ENCODE measurements around the gene GPC6. TPM values are rescaled to one million over a fixed set of nuclear protein-coding genes. Genes with fewer than 3 reads are reported as not detected.

The GPC6 gene
- total RNA-seq, 1 donor from 2014 or later: 63.0 TPM

GRCh38 chr13:94325650-94326049 is 1099.0 kb downstream of the GPC6 start:
- no peaks in the 10 kb centered on the region for H3K27me3 ChIP-seq (ENCODE audit: insufficient read depth, low read length)
- peaks cover 3% of the 10 kb centered on the region for H3K36me3 Mint-ChIP-seq (ENCODE audit: low read depth, unreplicated experiment)
- FAIRE-seq (no peak), DNase-seq (ENCODE audit: low read depth) (peak; percentile 61)
- H3K36me3 ChIP-seq (ENCODE audit: insufficient read depth, low read length): no peaks in the 10 kb centered on the region
- H3K4me3 Mint-ChIP-seq (ENCODE audit: unreplicated experiment): no peak overlapping the region
- no peaks in the 10 kb centered on the region for H4K20me1 ChIP-seq (ENCODE audit: insufficient read depth, low read length)
- H3K27me3 Mint-ChIP-seq (ENCODE audit: low read depth, unreplicated experiment): no peaks in the 10 kb centered on the region
- H2AFZ ChIP-seq (ENCODE audit: low read depth, low read length): no peak overlapping the region
- H3K4me1 ChIP-seq (ENCODE audit: insufficient read depth, low read length): peaks cover 27% of the 10 kb centered on the region
- H3K27ac Mint-ChIP-seq (ENCODE audit: unreplicated experiment): peak overlapping the region; percentile 90
- no peaks in the 10 kb centered on the region for H3K79me2 ChIP-seq (ENCODE audit: insufficient read depth, low read length)
- peaks cover 56% of the 10 kb centered on the region for H3K4me1 Mint-ChIP-seq (ENCODE audit: low read depth, unreplicated experiment)
- no peak overlapping the region for H3K27ac ChIP-seq (ENCODE audit: low read depth, low read length)
- H3K9me3 ChIP-seq (ENCODE audit: insufficient read depth, low read depth, low read length): no peaks in the 10 kb centered on the region
- peak overlapping the region; percentile 13 for H3K4me2 ChIP-seq (ENCODE audit: low read length)
- no peak overlapping the region for H3K9ac ChIP-seq (ENCODE audit: low read length)
- no peak overlapping the region for H3K4me3 ChIP-seq (ENCODE audit: insufficient read depth, low read depth, low read length)
- peaks cover 3% of the 10 kb centered on the region for H3K9me3 Mint-ChIP-seq (ENCODE audit: unreplicated experiment)
- no peak for TF ChIP-seq EZH2 (IDR thresholded peaks at IDR 0.05; ENCODE audit: insufficient read depth, low read length)
- no peak for TF ChIP-seq CTCF (IDR thresholded peaks at IDR 0.05; ENCODE audit: insufficient read depth, low read depth, low read length)

- Mint-ChIP-seq H3K4me3 (ENCODE audit: unreplicated experiment) (peak overlapping the region; percentile 4), H3K36me3 (ENCODE audit: low read depth, unreplicated experiment) (peaks cover 1% of the 10 kb centered on the region), H3K4me1 (ENCODE audit: low read depth, unreplicated experiment) (peaks cover 57% of the 10 kb centered on the region), H3K27ac (ENCODE audit: unreplicated experiment) (peak overlapping the region; percentile 83), H3K9me3 (ENCODE audit: unreplicated experiment) (no peaks in the 10 kb centered on the region), H3K27me3 (ENCODE audit: low read depth, unreplicated experiment) (no peaks in the 10 kb centered on the region)
- H3K4me1 ChIP-seq (ENCODE audit: insufficient read depth, low read length): peaks cover 27% of the 10 kb centered on the region
- DNase-seq (ENCODE audit: low read depth) (peak; percentile 48), FAIRE-seq (no peak)
- H3K9me3 ChIP-seq (ENCODE audit: insufficient read depth, low read depth, low read length): no peaks in the 10 kb centered on the region
- H3K4me2 ChIP-seq (ENCODE audit: low read length): peak overlapping the region; percentile 61
- H2AFZ ChIP-seq (ENCODE audit: low read depth, low read length): peak overlapping the region; percentile 50
- H3K4me3 ChIP-seq (ENCODE audit: insufficient read depth, low read depth, low read length): no peak overlapping the region
- no peak overlapping the region for H3K27ac ChIP-seq (ENCODE audit: low read depth, low read length)
- H3K27me3 ChIP-seq (ENCODE audit: insufficient read depth, low read length): no peaks in the 10 kb centered on the region
- no peaks in the 10 kb centered on the region for H4K20me1 ChIP-seq (ENCODE audit: insufficient read depth, low read length)
- peak overlapping the region; percentile 40 for H3K9ac ChIP-seq (ENCODE audit: low read length)
- TF ChIP-seq EZH2 (IDR thresholded peaks at IDR 0.05; ENCODE audit: insufficient read depth, low read length) (no peak), CTCF (IDR thresholded peaks at IDR 0.05; ENCODE audit: insufficient read depth, low read depth, low read length) (no peak)
- no peaks in the 10 kb centered on the region for H3K36me3 ChIP-seq (ENCODE audit: insufficient read depth, low read length)
- H3K79me2 ChIP-seq (ENCODE audit: insufficient read depth, low read length): no peaks in the 10 kb centered on the region
Observed at GRCh38 chr13:94327318-94327717, 1100.7 kb downstream of the GPC6 start.

- TF ChIP-seq CTCF (IDR thresholded peaks at IDR 0.05; ENCODE audit: insufficient read depth, low read depth, low read length) (no peak), EZH2 (IDR thresholded peaks at IDR 0.05; ENCODE audit: insufficient read depth, low read length) (no peak)
- H3K36me3 Mint-ChIP-seq (ENCODE audit: low read depth, unreplicated experiment): peaks cover 1% of the 10 kb centered on the region
- H3K4me2 ChIP-seq (ENCODE audit: low read length): no peak overlapping the region
- no peak overlapping the region for H2AFZ ChIP-seq (ENCODE audit: low read depth, low read length)
- H4K20me1 ChIP-seq (ENCODE audit: insufficient read depth, low read length): no peaks in the 10 kb centered on the region
- no peaks in the 10 kb centered on the region for H3K9me3 Mint-ChIP-seq (ENCODE audit: unreplicated experiment)
- no peak overlapping the region for H3K27ac ChIP-seq (ENCODE audit: low read depth, low read length)
- DNase-seq (ENCODE audit: low read depth) (no peak), FAIRE-seq (no peak)
- H3K27ac Mint-ChIP-seq (ENCODE audit: unreplicated experiment): peak overlapping the region; percentile 90
- H3K4me1 ChIP-seq (ENCODE audit: insufficient read depth, low read length): peaks cover 27% of the 10 kb centered on the region
- peaks cover 57% of the 10 kb centered on the region for H3K4me1 Mint-ChIP-seq (ENCODE audit: low read depth, unreplicated experiment)
- H3K27me3 Mint-ChIP-seq (ENCODE audit: low read depth, unreplicated experiment): no peaks in the 10 kb centered on the region
- H3K9ac ChIP-seq (ENCODE audit: low read length): no peak overlapping the region
- no peaks in the 10 kb centered on the region for H3K9me3 ChIP-seq (ENCODE audit: insufficient read depth, low read depth, low read length)
- no peaks in the 10 kb centered on the region for H3K36me3 ChIP-seq (ENCODE audit: insufficient read depth, low read length)
- no peaks in the 10 kb centered on the region for H3K27me3 ChIP-seq (ENCODE audit: insufficient read depth, low read length)
- H3K79me2 ChIP-seq (ENCODE audit: insufficient read depth, low read length): no peaks in the 10 kb centered on the region
- H3K4me3 Mint-ChIP-seq (ENCODE audit: unreplicated experiment): no peak overlapping the region
- no peak overlapping the region for H3K4me3 ChIP-seq (ENCODE audit: insufficient read depth, low read depth, low read length)
Observed at GRCh38 chr13:94328381-94329041, 1101.9 kb downstream of the GPC6 start.

Data from astrocyte (in vitro differentiated cells and primary cell).